Heart left ventricle (tissue), 16 donors: ENCODE measurements around the gene TOMM20L. TPM values are rescaled to one million over a fixed set of nuclear protein-coding genes. Genes with fewer than 3 reads are reported as not detected.
"Not testable (repeated sequence)": the region's sequence is repeated elsewhere in the genome, so short reads cannot be mapped to it uniquely, and the experiment has no call there.

Experiments used
- ATAC-seq, 4 donors: fragments of 200-7000 bp; cut with Tn5 transposase; one replicate each; pipeline ENCODE4 v1.9.1; 2020 to 2022; ENCODE audit warnings: moderate library complexity in 4 of 4, mild to moderate bottlenecking in 3 of 4, moderate number of reproducible peaks in 1 of 4
- DNase-seq, 5 donors: peaks; one replicate each; pipeline ENCODE4 v3.0.0-alpha.2; 2020
- H3K27ac ChIP-seq, 12 donors: fragments of 200-600 bp; sonication (generic) in 4 of 12; one replicate each; pipeline versions ENCODE4 v1.5.0 to v1.8.0; 2016 to 2022; ENCODE audit warnings: mild to moderate bottlenecking in 2 of 12
- H3K27me3 ChIP-seq, 9 donors: fragments of 200-600 bp; sonication (generic) in 2 of 9; one replicate each; pipeline versions ENCODE4 v1.5.1 to v1.8.0; 2016 to 2022; ENCODE audit warnings: mild to moderate bottlenecking in 3 of 9
- H3K36me3 ChIP-seq, 9 donors: fragments of 200-600 bp; sonication (generic) in 2 of 9; one replicate each; pipeline versions ENCODE4 v1.5.0 to v1.8.0; 2018 to 2022; ENCODE audit warnings: mild to moderate bottlenecking in 2 of 9
- H3K4me1 ChIP-seq, 12 donors: fragments of 200-600 bp; sonication (generic) in 4 of 12; one replicate each; pipeline versions ENCODE4 v1.5.0 to v1.8.0; 2016 to 2022; ENCODE audit warnings: mild to moderate bottlenecking in 3 of 12
- H3K4me3 ChIP-seq, 12 donors: fragments of 200-600 bp; sonication (generic) in 4 of 12; one replicate each; pipeline versions ENCODE4 v1.5.0 to v1.8.0; 2017 to 2022; ENCODE audit warnings: mild to moderate bottlenecking in 9 of 12, moderate library complexity in 4 of 12
- H3K9me3 ChIP-seq, 12 donors: fragments of 200-600 bp; sonication (generic) in 4 of 12; one replicate each; pipeline versions ENCODE4 v1.5.0 to v1.8.0; 2016 to 2022; ENCODE audit warnings: mild to moderate bottlenecking in 1 of 12
- POLR2A ChIP-seq, 2 donors: fragments of 450-650 bp; IDR thresholded peaks; one replicate each; pipeline ENCODE4 v1.6.1; 2017; ENCODE audit warnings: antibody characterized with exemption in 2 of 2, mild to moderate bottlenecking in 2 of 2, moderate library complexity in 2 of 2
- WGBS, 4 donors: extraction: QIAGEN DNeasy Blood & Tissue Kit in 2 of 4; methylation state at CpG; one replicate each; pipeline versions ENCODE4 v1.1.5 to v1.1.7; 2013 to 2018; 5-methylcytosine and 5-hydroxymethylcytosine counted together
- intact Hi-C, 10 donors: fragments of 100-400 bp; cut with DNase I; formaldehyde crosslinking; loops; one replicate each; pipeline versions ENCODE4 v1.11.1 to v1.14.2; 2022
- polyA plus RNA-seq, 2 donors: library from polyadenylated mRNA; stranded (reverse); fragments of 200-250 nt; gene quantifications; one replicate each; pipeline ENCODE4 v1.2.3, GENCODE V29; 2013
- total RNA-seq, 9 donors: library from RNA; depleted of rRNA in 2 of 9; stranded (reverse); fragments of >200 nt in 2 of 9; fragmentation: NEBNext Ultra II Directional in 3 of 9; extraction: Animal tissue kit (Norgen Biotek cat#: 25700) in 3 of 9; gene quantifications; one replicate each; pipeline versions ENCODE4 v1.1.0 to v1.2.4, GENCODE V29; 2016 to 2023
- TF ChIP-seq, protein P1 (sequence below), 12 donors: fragments of 200-600 bp; sonication (generic) in 4 of 12; IDR thresholded peaks; one replicate each; pipeline versions ENCODE4 v1.5.0 to v1.8.0; 2018 to 2022; ENCODE audit warnings: antibody characterized with exemption in 12 of 12, mild to moderate bottlenecking in 5 of 12
- donor health status: ischemic (EF 13 %, LVEDD 7.1; RV severe dilation, severe dysfunction).
- donor health status: healthy with polysubstance abuse.
- donor health status: DM: no; HTN: yes; CAD: no.
- donor health status: DM: no; HTN: no; CAD: no.
- donor health status: ischemic (EF 25% LVEDD 6.9; RV normal size, moderate dysfunction).
- donor health status: ischemic (EF 25% LVEDD 5.7; RV mildly dilated, moderate dysfunction).
- donor health status: healthy.
- donor health status: DM: yes; HTN: yes; CAD: no.
- donor health status: ischemic (EF 35%, LVEDD 5.7; RV mildly dilated, moderate dysfunction).
- donor health status: nonischemic (EF 11% LVEDD 7.7; RV severe dilation, severe dysfunction).
- donor health status: DM: yes; HTN: yes; CAD: no.
- donor health status: PGD.
- donor health status: ischemic (EF 29% LVEDD 5.4; RV normal size, mild dysfunction).
- donor health status: nonischemic (EF 23%, LVEDD 6.1; RV moderate dilation, normal function).

The TOMM20L gene
- total and polyA plus RNA-seq, 11 donors = not detected

DNA sequence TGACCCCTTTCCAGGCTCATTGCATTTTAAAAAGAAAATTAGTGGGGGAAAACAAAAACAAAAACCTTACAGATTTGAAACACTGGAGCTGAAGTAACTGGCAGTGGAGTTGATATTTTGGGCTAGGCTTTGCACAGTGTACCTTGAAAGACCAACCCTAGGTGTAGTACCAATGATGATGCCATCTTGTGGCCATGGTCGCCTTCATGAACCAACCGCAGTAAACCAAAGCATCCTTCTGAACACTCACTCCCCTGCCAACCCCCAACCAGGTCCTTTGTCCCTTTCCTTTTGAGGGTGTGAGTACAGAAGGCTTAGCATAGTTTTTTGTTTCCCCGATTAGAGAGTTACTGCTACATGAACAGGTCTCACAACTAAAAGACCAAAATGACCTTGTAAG, 5.9 kb downstream of the TOMM20L start:
- intact Hi-C loops = no loop called here
- DNase-seq (no peak), ATAC-seq (no peak)
- peaks cover 0 to 6% (median 0%) of the 10 kb centered on the region in 9 donors for H3K36me3 ChIP-seq
- H3K9me3 ChIP-seq = no peaks in the 10 kb centered on the region
- TF ChIP-seq, protein P1, sequence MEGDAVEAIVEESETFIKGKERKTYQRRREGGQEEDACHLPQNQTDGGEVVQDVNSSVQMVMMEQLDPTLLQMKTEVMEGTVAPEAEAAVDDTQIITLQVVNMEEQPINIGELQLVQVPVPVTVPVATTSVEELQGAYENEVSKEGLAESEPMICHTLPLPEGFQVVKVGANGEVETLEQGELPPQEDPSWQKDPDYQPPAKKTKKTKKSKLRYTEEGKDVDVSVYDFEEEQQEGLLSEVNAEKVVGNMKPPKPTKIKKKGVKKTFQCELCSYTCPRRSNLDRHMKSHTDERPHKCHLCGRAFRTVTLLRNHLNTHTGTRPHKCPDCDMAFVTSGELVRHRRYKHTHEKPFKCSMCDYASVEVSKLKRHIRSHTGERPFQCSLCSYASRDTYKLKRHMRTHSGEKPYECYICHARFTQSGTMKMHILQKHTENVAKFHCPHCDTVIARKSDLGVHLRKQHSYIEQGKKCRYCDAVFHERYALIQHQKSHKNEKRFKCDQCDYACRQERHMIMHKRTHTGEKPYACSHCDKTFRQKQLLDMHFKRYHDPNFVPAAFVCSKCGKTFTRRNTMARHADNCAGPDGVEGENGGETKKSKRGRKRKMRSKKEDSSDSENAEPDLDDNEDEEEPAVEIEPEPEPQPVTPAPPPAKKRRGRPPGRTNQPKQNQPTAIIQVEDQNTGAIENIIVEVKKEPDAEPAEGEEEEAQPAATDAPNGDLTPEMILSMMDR (IDR thresholded peaks at IDR 0.05) = no peak
- TF ChIP-seq POLR2A (IDR thresholded peaks at IDR 0.05) = no peak
- no peak overlapping the region for H3K4me3 ChIP-seq
- H3K27ac ChIP-seq = no peak overlapping the region
- H3K27me3 ChIP-seq = no peaks in the 10 kb centered on the region
- WGBS, 4 donors = 83 to 94% (median 90%) methylated on average over 3 of the region's 3 CpGs
- peaks cover 0 to 3% (median 0%) of the 10 kb centered on the region in 12 donors for H3K4me1 ChIP-seq

DNA sequence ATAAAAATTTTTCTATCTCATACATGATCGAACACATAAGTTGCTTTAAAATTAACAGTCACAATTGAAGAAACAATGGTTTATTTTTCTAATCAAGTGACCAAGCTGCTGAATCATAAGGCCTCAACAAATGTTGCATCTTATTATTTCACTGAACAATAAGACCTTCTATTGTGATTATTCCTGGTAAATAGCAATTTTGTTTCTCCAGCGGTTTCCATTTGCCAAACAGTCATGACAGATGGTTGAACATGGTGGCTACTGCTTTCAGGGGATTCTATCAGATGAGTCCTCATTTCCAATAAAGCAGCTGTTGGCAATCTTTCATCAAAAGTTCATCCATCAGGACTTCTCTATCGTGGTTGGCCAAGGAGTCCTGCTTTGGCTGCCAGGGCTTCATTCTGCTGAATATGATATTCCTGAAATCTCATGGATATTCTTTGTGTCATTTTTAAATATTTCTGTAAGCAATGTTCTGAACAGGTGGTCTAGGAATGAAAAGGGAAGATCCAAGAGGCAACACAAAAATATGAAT, 13.0 kb downstream of the TOMM20L start:
- Histone ChIP-seq H3K27me3 (no peaks in the 10 kb centered on the region), H3K36me3 (peaks cover 0 to 68% (median 55%) of the 10 kb centered on the region in 9 donors)
- intact Hi-C loops = no loop called here

DNA sequence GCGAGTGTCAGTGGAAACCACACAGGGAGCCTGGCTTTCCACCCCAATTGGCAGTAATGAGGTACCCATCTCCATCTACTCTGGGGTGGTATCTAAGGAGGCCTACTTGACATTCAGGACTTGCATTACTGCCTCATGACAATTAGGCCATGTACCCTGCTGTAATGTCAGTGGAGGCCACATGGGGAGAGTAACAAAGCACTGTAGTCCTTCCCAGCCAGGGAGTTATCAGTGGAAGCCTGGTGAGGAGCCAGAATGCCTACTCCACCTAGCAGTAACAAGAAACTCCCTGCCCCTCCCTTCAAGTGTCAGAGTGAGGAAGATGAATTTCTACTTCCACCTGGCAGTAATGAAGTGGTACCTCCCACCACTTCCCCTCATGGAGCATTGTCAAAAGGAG, 19.1 kb downstream of the TOMM20L start:
- TF ChIP-seq, protein P1 (IDR thresholded peaks at IDR 0.05) = peak in 1 of 12 donors; percentile 17
- no peak for TF ChIP-seq POLR2A (IDR thresholded peaks at IDR 0.05)
- ATAC-seq (peak; percentile 76 to 93 (median 84)), DNase-seq (peak in 3 of 5 donors; percentile 17 to 34 (median 34))
- no peaks in the 10 kb centered on the region for H3K27me3 ChIP-seq
- H3K4me3 ChIP-seq = no peak overlapping the region
- no peak overlapping the region for H3K27ac ChIP-seq
- intact Hi-C loops = no loop called here
- peaks cover 0 to 84% (median 62%) of the 10 kb centered on the region in 9 donors for H3K36me3 ChIP-seq
- no peaks in the 10 kb centered on the region for H3K9me3 ChIP-seq
- 95 to 100% (median 97%) methylated on average over 1 of the region's 1 CpG for WGBS, 4 donors
- peaks cover 0 to 12% (median 0%) of the 10 kb centered on the region in 12 donors for H3K4me1 ChIP-seq

More for the DNA sequence above, 13.0 kb downstream of the TOMM20L start:
- ATAC-seq (no peak), DNase-seq (no peak)
- 88 to 93% (median 89%) methylated on average over 3 of the region's 3 CpGs for WGBS, 4 donors
- H3K4me3 ChIP-seq = no peak overlapping the region
- H3K27ac ChIP-seq = no peak overlapping the region
- no peaks in the 10 kb centered on the region for H3K9me3 ChIP-seq
- TF ChIP-seq, protein P1 (IDR thresholded peaks at IDR 0.05) = no peak
- no peak for TF ChIP-seq POLR2A (IDR thresholded peaks at IDR 0.05)
- H3K4me1 ChIP-seq = no peaks in the 10 kb centered on the region

DNA sequence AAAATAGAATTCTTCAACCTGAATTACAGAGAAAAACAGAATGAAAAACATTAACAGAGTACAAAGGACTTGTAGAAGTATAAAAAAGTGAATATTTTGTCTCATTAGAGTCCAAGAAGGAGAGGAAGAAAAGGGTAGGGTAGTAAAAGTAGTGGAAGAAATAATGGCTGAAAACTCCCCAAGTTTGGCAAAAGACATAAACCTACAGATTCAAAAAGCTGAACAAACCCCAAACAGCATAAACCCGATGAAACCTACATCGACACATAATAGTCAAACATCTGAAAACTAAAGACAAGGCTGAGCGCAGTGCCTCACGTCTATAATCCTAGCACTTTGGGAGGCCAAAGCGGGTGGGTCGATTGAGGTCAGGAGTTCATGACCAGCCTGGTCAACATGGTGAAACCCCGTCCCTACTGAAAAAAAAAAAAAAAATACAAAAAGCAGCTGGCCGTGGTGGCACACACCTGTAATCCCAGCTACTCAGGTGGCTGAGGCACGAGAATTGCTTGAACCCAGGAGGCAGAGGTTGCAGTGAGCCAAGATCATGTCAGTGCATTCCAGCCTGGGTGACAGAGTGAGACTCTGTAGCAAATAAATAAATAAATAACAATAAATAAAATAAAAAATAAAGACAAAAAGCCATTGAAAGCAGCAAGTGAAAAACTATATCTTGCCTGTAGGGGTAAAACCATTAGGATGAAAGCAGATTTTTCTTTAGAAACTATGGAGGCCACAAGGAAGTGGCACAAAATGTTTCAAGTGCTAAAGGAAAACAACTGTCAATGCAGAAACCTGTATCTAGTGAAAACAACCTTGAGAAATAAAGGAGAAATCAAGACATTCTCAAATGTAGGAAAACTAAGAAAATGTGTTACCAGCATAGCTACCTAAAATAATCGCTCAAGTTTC, 20.2 kb downstream of the TOMM20L start:
- no peak for DNase-seq
- peaks cover 0 to 84% (median 60%) of the 10 kb centered on the region in 9 donors for H3K36me3 ChIP-seq

DNA sequence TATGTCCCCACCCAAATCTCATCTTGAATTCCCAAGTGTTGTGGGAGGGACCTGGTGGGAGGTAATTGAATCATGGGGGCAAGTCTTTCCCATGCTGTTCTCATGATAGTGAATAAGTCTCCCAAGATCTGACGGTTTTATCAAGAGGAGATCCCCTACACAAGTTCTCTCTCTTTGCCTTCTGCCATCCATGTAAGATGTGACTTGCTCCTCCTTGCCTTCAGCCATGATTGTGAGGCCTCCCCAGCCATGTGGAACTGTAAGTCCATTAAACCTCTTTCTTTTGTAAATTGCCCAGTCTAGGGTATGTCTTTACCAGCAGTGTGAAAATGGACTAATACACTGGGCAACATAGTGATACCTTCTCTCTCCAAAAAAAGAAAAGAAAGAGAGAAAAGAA, 21.2 kb downstream of the TOMM20L start:
- H3K27ac ChIP-seq, H3K4me3 ChIP-seq, intact Hi-C loops, H3K9me3 ChIP-seq, H3K27me3 ChIP-seq, DNase-seq, ATAC-seq: not testable (repeated sequence)
- 90 to 100% (median 98%) methylated on average over 1 of the region's 1 CpG for WGBS, 4 donors
- Histone ChIP-seq H3K4me1 (peaks cover 0 to 12% (median 0%) of the 10 kb centered on the region in 12 donors), H3K36me3 (peaks cover 0 to 84% (median 60%) of the 10 kb centered on the region in 9 donors)

More for the DNA sequence above, 20.2 kb downstream of the TOMM20L start:
- Histone ChIP-seq H3K4me3 (no peak overlapping the region), H3K9me3 (no peaks in the 10 kb centered on the region), H3K4me1 (peaks cover 0 to 12% (median 0%) of the 10 kb centered on the region in 12 donors), H3K27me3 (no peaks in the 10 kb centered on the region), H3K27ac (no peak overlapping the region)
- no peak for ATAC-seq
- TF ChIP-seq, protein P1 (IDR thresholded peaks at IDR 0.05) = no peak
- no peak for TF ChIP-seq POLR2A (IDR thresholded peaks at IDR 0.05)
- 94 to 98% (median 97%) methylated on average over 10 of the region's 10 CpGs for WGBS, 4 donors
- intact Hi-C loops = no loop called here
